Activated CD8-positive, alpha-beta T cell treated with anti-CD3 and anti-CD28 coated beads for 36 hours (primary cell): Measurements from ENCODE around the gene TMEM208. TPM values are rescaled to one million over a fixed set of nuclear protein-coding genes. Genes with fewer than 3 reads are reported as not detected.
A peak's percentile ranks its signal among the peaks of the same experiment; 100 is the strongest.

ENCODE experiments used
- ATAC-seq: fragments of 200-7000 bp; cut with Tn5 transposase; one replicate; pipeline ENCODE4 v1.10.0; 2021; ENCODE audit warnings: mild to moderate bottlenecking, moderate library complexity
- CTCF ChIA-PET: fragments of 350-600 bp; sonication (Branson Sonifier 250); formaldehyde crosslinking; loops from one replicate; lab custom pipeline; 2021; ENCODE audit warnings: antibody characterized with exemption; lab: Charles Lee
- POLR2A ChIA-PET: fragments of 350-600 bp; sonication (Branson Sonifier 250); formaldehyde crosslinking; loops from one replicate; lab custom pipeline; 2021; ENCODE audit warnings: antibody characterized with exemption; lab: Charles Lee
- DNase-seq: peaks from one replicate; pipeline ENCODE4 v3.0.0-alpha.2; 2020
- H3K27ac Mint-ChIP-seq: one replicate; pipeline ENCODE4 v1.8.0; 2021; ENCODE audit warnings: mild to moderate bottlenecking, mixed read lengths
- H3K27me3 Mint-ChIP-seq: one replicate; pipeline ENCODE4 v1.8.0; 2021; ENCODE audit warnings: mixed read lengths
- H3K36me3 Mint-ChIP-seq: one replicate; pipeline ENCODE4 v1.8.0; 2021; ENCODE audit warnings: low read depth, mixed read lengths
- H3K4me1 Mint-ChIP-seq: one replicate; pipeline ENCODE4 v1.8.0; 2021; ENCODE audit warnings: low read depth, mixed read lengths
- H3K4me3 Mint-ChIP-seq: one replicate; pipeline ENCODE4 v1.8.0; 2021; ENCODE audit warnings: mild to moderate bottlenecking, moderate library complexity, mixed read lengths
- H3K9me3 Mint-ChIP-seq: one replicate; pipeline ENCODE4 v1.8.0; 2021; ENCODE audit warnings: mixed read lengths
- CTCF ChIP-seq: fragments of 200-600 bp; IDR thresholded peaks from one replicate; pipeline ENCODE4 v1.8.0; 2022; ENCODE audit warnings: antibody characterized with exemption, mild to moderate bottlenecking
- intact Hi-C: fragments of 100-400 bp; cut with micrococcal nuclease; formaldehyde crosslinking; loops from one replicate; pipeline ENCODE4 v1.10.0; 2022
- microRNA-seq: library from miRNA; unstranded; fragments of <30 nt; microRNA quantifications from one replicate; pipeline ENCODE4 v1.2.0, GENCODE V29; 2022; ENCODE audit warnings: borderline microRNAs expressed, borderline replicate concordance
- total RNA-seq, 2 experiments: library from RNA; stranded (reverse); gene quantifications; one replicate each; pipeline ENCODE4 v1.2.3, GENCODE V29; 2021

TMEM208 gene
- total RNA-seq, 2 experiments from 2014 or later = 25.7 to 30.7 TPM

DNA sequence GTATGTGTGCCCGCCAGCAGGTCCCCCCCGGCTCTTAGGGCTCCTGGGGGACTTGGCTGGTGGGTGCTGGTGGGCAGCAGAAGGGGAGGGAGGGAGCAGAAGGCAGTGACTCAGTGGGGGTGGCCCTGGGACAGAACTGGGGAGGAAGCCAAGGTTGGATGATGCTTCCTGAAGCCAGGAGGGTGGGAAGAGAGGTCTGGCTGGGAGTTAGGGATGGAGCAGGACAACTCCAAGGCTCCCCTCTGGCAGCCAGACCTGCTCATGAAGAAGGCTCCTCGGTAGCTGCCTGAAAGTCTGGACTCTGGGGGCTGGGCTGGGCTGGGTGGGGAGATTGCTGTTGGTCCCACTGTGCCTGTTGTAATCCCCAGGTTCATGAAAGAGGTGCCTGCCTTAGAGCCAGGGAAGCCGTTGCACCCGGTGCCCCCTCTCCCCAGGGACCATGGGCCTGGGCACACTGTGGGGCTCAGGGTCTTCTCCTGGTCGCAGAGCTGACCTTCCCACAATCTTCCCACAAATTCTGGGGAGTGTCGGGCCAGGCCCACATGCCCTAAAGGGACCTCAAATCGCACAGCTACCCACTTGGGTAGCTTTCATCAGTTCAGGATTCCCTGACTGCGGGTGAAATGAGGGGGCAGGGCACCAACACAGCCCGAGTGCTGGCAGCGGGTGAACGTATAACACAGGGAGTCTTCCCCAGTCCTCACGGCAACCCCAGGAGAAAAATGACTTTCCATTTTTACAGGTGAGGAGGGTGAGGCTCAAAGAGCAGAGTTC lies 51.3 kb downstream of the TMEM208 start:
- ATAC-seq (no peak), DNase-seq (no peak)
- ChIA-PET CTCF (interaction anchor here (0.6 to 2.0 kb wide), 27 partner anchors 9 to 202 kb away, joined by 3 to 10 read pairs (median 3); partner anchors contain the start of genes ATP6V0D1, KCTD19, LRRC36 and TMEM208), POLR2A (interaction anchor here (0.6 to 2.1 kb wide), 6 partner anchors 10 to 270 kb away, joined by 3 to 7 read pairs (median 3); partner anchors contain the start of gene SLC9A5)
- Mint-ChIP-seq H3K27ac (peak overlapping the region; percentile 90), H3K4me1 (peaks cover 18% of the 10 kb centered on the region), H3K27me3 (no peaks in the 10 kb centered on the region), H3K9me3 (no peaks in the 10 kb centered on the region), H3K36me3 (peaks cover 24% of the 10 kb centered on the region), H3K4me3 (peak overlapping the region; percentile 89)
- intact Hi-C loops = loop anchor here (5.0 kb wide), 1 partner anchor 49 kb away; the partner anchor contains the start of genes KCTD19 and LRRC36
- TF ChIP-seq CTCF = no peak

Small RNA genes within 50 kb of the gene (microRNA-seq; reads per million reads assigned to microRNA genes)
- gene MIR328 = 30.0 reads per million, percentile 51 among the genes with 10 or more reads in this experiment

Other genes with a start within 250 kb of the TMEM208 start
- gene CES4A, start 238.5 kb upstream of the TMEM208 start, total RNA-seq = 1 to 10 TPM; 4.5 to 5.9 TPM
- 100 to 1,000 TPM; 111 to 114 TPM for gene CBFB, start 198.0 kb upstream of the TMEM208 start, total RNA-seq
- gene PHAF1, start 117.2 kb upstream of the TMEM208 start, total RNA-seq = 10 to 100 TPM; 11.3 to 14.0 TPM
- gene B3GNT9, start 76.1 kb upstream of the TMEM208 start, total RNA-seq = 1 to 10 TPM; 2.1 to 2.5 TPM
- 10 to 100 TPM; 28.4 to 31.2 TPM for gene TRADD, start 67.2 kb upstream of the TMEM208 start, total RNA-seq
- gene FBXL8, start 67.2 kb upstream of the TMEM208 start, total RNA-seq = 10 to 100 TPM; 27.1 to 28.6 TPM
- gene HSF4, start 62.4 kb upstream of the TMEM208 start, total RNA-seq = 10 to 100 TPM; 56.0 to 73.3 TPM
- gene NOL3, start 56.6 kb upstream of the TMEM208 start, total RNA-seq = 10 to 100 TPM; 24.5 to 25.3 TPM
- gene MATCAP1, start 43.2 kb upstream of the TMEM208 start, total RNA-seq = 10 to 100 TPM; 49.5 to 49.9 TPM
- under 1 TPM in 1 of 2 experiments, not detected in 1; 0.23 TPM for gene EXOC3L1, start 37.0 kb upstream of the TMEM208 start, total RNA-seq
- 100 to 1,000 TPM; 104 to 105 TPM for gene E2F4, start 35.0 kb upstream of the TMEM208 start, total RNA-seq
- gene ELMO3, start 28.0 kb upstream of the TMEM208 start, total RNA-seq = 1 to 10 TPM; 5.0 to 5.6 TPM
- gene FHOD1, start 20.4 kb downstream of the TMEM208 start, total RNA-seq = 100 to 1,000 TPM; 102 to 105 TPM
- 1 to 10 TPM; 7.7 to 8.1 TPM for gene SLC9A5, start 21.8 kb downstream of the TMEM208 start, total RNA-seq
- 10 to 100 TPM; 17.3 to 20.8 TPM for gene PLEKHG4, start 52.4 kb downstream of the TMEM208 start, total RNA-seq
- 1 to 10 TPM; 3.0 to 3.9 TPM for gene KCTD19, start 99.6 kb downstream of the TMEM208 start, total RNA-seq
- gene LRRC36, start 99.7 kb downstream of the TMEM208 start, total RNA-seq = under 1 TPM; 0.81 to 0.90 TPM
- not detected for gene TPPP3, start 166.4 kb downstream of the TMEM208 start, total RNA-seq
- under 1 TPM; 0.54 to 0.60 TPM for gene ZDHHC1, start 189.3 kb downstream of the TMEM208 start, total RNA-seq
- gene HSD11B2, start 204.0 kb downstream of the TMEM208 start, total RNA-seq = 1 to 10 TPM; 1.6 to 2.3 TPM